Measurements from ENCODE around the gene ROM1.

The ROM1 gene

GRCh38 chr11:62588966-62589637, 24.0 kb upstream of the ROM1 start:
- no peak for DNase-seq
- Histone ChIP-seq H3K4me1 (peaks cover 6% of the 10 kb centered on the region; the same call in 1 of the 2 replicates), H3K36me3 (peaks cover 19% of the 10 kb centered on the region), H3K4me3 (ENCODE audit: low read depth, low read length) (no peak overlapping the region), H3K27me3 (no peaks in the 10 kb centered on the region), H3K9me3 (no peaks in the 10 kb centered on the region)
- TF ChIP-seq CTCF (IDR thresholded peaks at IDR 0.05; ENCODE audit: low read depth, low read length): no peak

- peak; percentile 92 for DNase-seq
- no peaks in the 10 kb centered on the region for H3K27me3 ChIP-seq
- TF ChIP-seq CTCF (IDR thresholded peaks at IDR 0.05; ENCODE audit: low read depth, low read length): no peak
- H3K4me1 ChIP-seq: peaks cover 6% of the 10 kb centered on the region; the same call in 1 of the 2 replicates
- H3K36me3 ChIP-seq: peaks cover 28% of the 10 kb centered on the region
- H3K4me3 ChIP-seq (ENCODE audit: low read depth, low read length): peak within 1 kb of the TSS; percentile 92
- no peaks in the 10 kb centered on the region for H3K9me3 ChIP-seq
These were observed 21.5 kb upstream of the ROM1 start, which contains the start of gene TUT1 for GRCh38 chr11:62591448-62592145. Gene TUT1 (minus strand): TSS chr11:62591523. CDS start chr11:62591485, 38 bp downstream.

GRCh38 chr11:62592146-62592815, 20.8 kb upstream of the ROM1 start:
- TF ChIP-seq CTCF (IDR thresholded peaks at IDR 0.05; ENCODE audit: low read depth, low read length): no peak
- Histone ChIP-seq H3K9me3 (no peaks in the 10 kb centered on the region), H3K27me3 (no peaks in the 10 kb centered on the region), H3K4me3 (ENCODE audit: low read depth, low read length) (peak overlapping the region; percentile 62), H3K4me1 (peaks cover 6% of the 10 kb centered on the region; the same call in 1 of the 2 replicates), H3K36me3 (peaks cover 31% of the 10 kb centered on the region)
- DNase-seq: no peak

GRCh38 chr11:62592989-62593421, 20.1 kb upstream of the ROM1 start:
- Histone ChIP-seq H3K9me3 (no peaks in the 10 kb centered on the region), H3K27me3 (no peaks in the 10 kb centered on the region), H3K36me3 (peaks cover 34% of the 10 kb centered on the region), H3K4me1 (peaks cover 6% of the 10 kb centered on the region; the same call in 1 of the 2 replicates), H3K4me3 (ENCODE audit: low read depth, low read length) (no peak overlapping the region)
- no peak for DNase-seq
- no peak for TF ChIP-seq CTCF (IDR thresholded peaks at IDR 0.05; ENCODE audit: low read depth, low read length)

- Histone ChIP-seq H3K27me3 (no peaks in the 10 kb centered on the region), H3K4me3 (ENCODE audit: low read depth, low read length) (no peak overlapping the region), H3K4me1 (peaks cover 6% of the 10 kb centered on the region; the same call in 1 of the 2 replicates), H3K9me3 (no peaks in the 10 kb centered on the region), H3K36me3 (peaks cover 38% of the 10 kb centered on the region)
- DNase-seq: peak; percentile 77
- peak; percentile 69 for TF ChIP-seq CTCF (IDR thresholded peaks at IDR 0.05; ENCODE audit: low read depth, low read length)
These were observed 19.5 kb upstream of the ROM1 start for GRCh38 chr11:62593434-62594044.

Measured in BE2C (cell line).